Fibroblast of mammary gland (primary cell): ENCODE data around the gene DCBLD2.

Source experiments
- DNase-seq: peaks from one replicate; pipeline ENCODE4 v3.0.0-alpha.2; 2010; ENCODE audit warnings: low read depth
- H3K4me3 ChIP-seq: 2 replicates; pipeline ENCODE4 v1.5.1; 2011; ENCODE audit warnings: low read depth, mild to moderate bottlenecking, low read length, moderate library complexity; ENCODE audit not compliant: control insufficient read depth
- TF ChIP-seq, protein P1 (sequence below): conservative IDR thresholded peaks from 2 replicates; pipeline ENCODE4 v1.5.1; 2011; ENCODE audit warnings: low read depth, low read length, inconsistent platforms; ENCODE audit not compliant: control insufficient read depth, insufficient read depth

DCBLD2 gene

GRCh38 chr3:98750276-98750919, 151.1 kb downstream of the DCBLD2 start:
- DNase-seq: no peak
- no peak overlapping the region for H3K4me3 ChIP-seq
- TF ChIP-seq, protein P1, sequence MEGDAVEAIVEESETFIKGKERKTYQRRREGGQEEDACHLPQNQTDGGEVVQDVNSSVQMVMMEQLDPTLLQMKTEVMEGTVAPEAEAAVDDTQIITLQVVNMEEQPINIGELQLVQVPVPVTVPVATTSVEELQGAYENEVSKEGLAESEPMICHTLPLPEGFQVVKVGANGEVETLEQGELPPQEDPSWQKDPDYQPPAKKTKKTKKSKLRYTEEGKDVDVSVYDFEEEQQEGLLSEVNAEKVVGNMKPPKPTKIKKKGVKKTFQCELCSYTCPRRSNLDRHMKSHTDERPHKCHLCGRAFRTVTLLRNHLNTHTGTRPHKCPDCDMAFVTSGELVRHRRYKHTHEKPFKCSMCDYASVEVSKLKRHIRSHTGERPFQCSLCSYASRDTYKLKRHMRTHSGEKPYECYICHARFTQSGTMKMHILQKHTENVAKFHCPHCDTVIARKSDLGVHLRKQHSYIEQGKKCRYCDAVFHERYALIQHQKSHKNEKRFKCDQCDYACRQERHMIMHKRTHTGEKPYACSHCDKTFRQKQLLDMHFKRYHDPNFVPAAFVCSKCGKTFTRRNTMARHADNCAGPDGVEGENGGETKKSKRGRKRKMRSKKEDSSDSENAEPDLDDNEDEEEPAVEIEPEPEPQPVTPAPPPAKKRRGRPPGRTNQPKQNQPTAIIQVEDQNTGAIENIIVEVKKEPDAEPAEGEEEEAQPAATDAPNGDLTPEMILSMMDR: no peak

- H3K4me3 ChIP-seq: no peak overlapping the region
- no peak for DNase-seq
- TF ChIP-seq, protein P1: no peak
Observed at GRCh38 chr3:98746882-98747281, 154.6 kb downstream of the DCBLD2 start.

- no peak for DNase-seq
- TF ChIP-seq, protein P1: no peak
- no peak overlapping the region for H3K4me3 ChIP-seq
Observed at GRCh38 chr3:98746122-98746521, 155.4 kb downstream of the DCBLD2 start.
